Measurements from ENCODE around the gene UBAC1.
"Not testable (repeated sequence)": the region's sequence is repeated elsewhere in the genome, so short reads cannot be mapped to it uniquely, and the experiment has no call there.

The UBAC1 gene

GRCh38 chr9:135951889-135952663 lies 9.1 kb downstream of the UBAC1 start:
- TF ChIP-seq CTCF (IDR thresholded peaks at IDR 0.05; ENCODE audit: insufficient read depth, low read depth, low read length, missing control alignments): no peak
- no peak for DNase-seq (ENCODE audit: low read depth)
- H3K4me3 ChIP-seq (ENCODE audit: low read depth, low read length): no peak overlapping the region

GRCh38 chr9:135951310-135951709 lies 9.9 kb downstream of the UBAC1 start:
- not testable (repeated sequence) for H3K4me3 ChIP-seq (ENCODE audit: low read depth, low read length); DNase-seq (ENCODE audit: low read depth)

GRCh38 chr9:135950841-135951240 lies 10.3 kb downstream of the UBAC1 start:
- DNase-seq (ENCODE audit: low read depth); H3K4me3 ChIP-seq (ENCODE audit: low read depth, low read length): not testable (repeated sequence)

- no peak for DNase-seq (ENCODE audit: low read depth)
- no peak for TF ChIP-seq CTCF (IDR thresholded peaks at IDR 0.05; ENCODE audit: insufficient read depth, low read depth, low read length, missing control alignments)
- no peak overlapping the region for H3K4me3 ChIP-seq (ENCODE audit: low read depth, low read length)
These were observed 11.0 kb downstream of the UBAC1 start for GRCh38 chr9:135950135-135950682.

GRCh38 chr9:135949501-135950134 lies 11.6 kb downstream of the UBAC1 start:
- no peak for TF ChIP-seq CTCF (IDR thresholded peaks at IDR 0.05; ENCODE audit: insufficient read depth, low read depth, low read length, missing control alignments)
- DNase-seq (ENCODE audit: low read depth): no peak
- no peak overlapping the region for H3K4me3 ChIP-seq (ENCODE audit: low read depth, low read length)

GRCh38 chr9:135948968-135949367 lies 12.2 kb downstream of the UBAC1 start:
- H3K4me3 ChIP-seq (ENCODE audit: low read depth, low read length): no peak overlapping the region
- no peak for DNase-seq (ENCODE audit: low read depth)
- no peak for TF ChIP-seq CTCF (IDR thresholded peaks at IDR 0.05; ENCODE audit: insufficient read depth, low read depth, low read length, missing control alignments)

GRCh38 chr9:135948446-135948845 lies 12.7 kb downstream of the UBAC1 start:
- no peak for TF ChIP-seq CTCF (IDR thresholded peaks at IDR 0.05; ENCODE audit: insufficient read depth, low read depth, low read length, missing control alignments)
- no peak overlapping the region for H3K4me3 ChIP-seq (ENCODE audit: low read depth, low read length)
- DNase-seq (ENCODE audit: low read depth): no peak

- no peak for TF ChIP-seq CTCF (IDR thresholded peaks at IDR 0.05; ENCODE audit: insufficient read depth, low read depth, low read length, missing control alignments)
- no peak for DNase-seq (ENCODE audit: low read depth)
- H3K4me3 ChIP-seq (ENCODE audit: low read depth, low read length): no peak overlapping the region
These were observed 13.6 kb downstream of the UBAC1 start for GRCh38 chr9:135947582-135947981.

- DNase-seq (ENCODE audit: low read depth); H3K4me3 ChIP-seq (ENCODE audit: low read depth, low read length): not testable (repeated sequence)
These were observed 14.1 kb downstream of the UBAC1 start for GRCh38 chr9:135947105-135947504.
